22Rv1 (cell line): ENCODE results near the gene MAP1B.

Source experiments
- ZFX ChIP-seq: fragments of 450-650 bp; IDR thresholded peaks from 2 replicates; pipeline ENCODE4 v1.6.1; 2017; ENCODE audit warnings: antibody characterized with exemption, borderline replicate concordance
- TF ChIP-seq, protein P1 (sequence below): fragments of 450-650 bp; IDR thresholded peaks from 2 replicates; pipeline ENCODE4 v1.5.1; 2017; ENCODE audit warnings: mild to moderate bottlenecking

DNA sequence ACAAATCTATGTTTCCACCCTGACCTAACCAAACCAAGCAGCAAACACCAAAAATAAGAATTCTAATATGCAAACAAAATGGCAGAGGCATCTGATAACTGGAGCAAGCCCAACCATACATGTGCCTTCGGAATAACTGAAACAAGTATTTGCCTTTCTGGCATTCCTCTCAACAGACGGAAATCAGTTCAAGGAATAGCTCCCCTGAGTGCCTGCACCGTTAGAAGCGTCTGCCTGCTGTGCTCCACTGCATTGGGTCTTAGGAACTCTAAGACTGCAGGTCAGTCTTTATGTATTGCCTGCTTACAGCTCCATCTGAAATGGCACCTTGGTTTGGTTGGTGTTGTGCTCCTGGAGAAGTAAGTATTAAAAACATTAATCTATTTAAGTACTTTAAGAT lies 114.3 kb downstream of the MAP1B start:
- TF ChIP-seq, protein P1, sequence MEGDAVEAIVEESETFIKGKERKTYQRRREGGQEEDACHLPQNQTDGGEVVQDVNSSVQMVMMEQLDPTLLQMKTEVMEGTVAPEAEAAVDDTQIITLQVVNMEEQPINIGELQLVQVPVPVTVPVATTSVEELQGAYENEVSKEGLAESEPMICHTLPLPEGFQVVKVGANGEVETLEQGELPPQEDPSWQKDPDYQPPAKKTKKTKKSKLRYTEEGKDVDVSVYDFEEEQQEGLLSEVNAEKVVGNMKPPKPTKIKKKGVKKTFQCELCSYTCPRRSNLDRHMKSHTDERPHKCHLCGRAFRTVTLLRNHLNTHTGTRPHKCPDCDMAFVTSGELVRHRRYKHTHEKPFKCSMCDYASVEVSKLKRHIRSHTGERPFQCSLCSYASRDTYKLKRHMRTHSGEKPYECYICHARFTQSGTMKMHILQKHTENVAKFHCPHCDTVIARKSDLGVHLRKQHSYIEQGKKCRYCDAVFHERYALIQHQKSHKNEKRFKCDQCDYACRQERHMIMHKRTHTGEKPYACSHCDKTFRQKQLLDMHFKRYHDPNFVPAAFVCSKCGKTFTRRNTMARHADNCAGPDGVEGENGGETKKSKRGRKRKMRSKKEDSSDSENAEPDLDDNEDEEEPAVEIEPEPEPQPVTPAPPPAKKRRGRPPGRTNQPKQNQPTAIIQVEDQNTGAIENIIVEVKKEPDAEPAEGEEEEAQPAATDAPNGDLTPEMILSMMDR = no peak
- no peak for TF ChIP-seq ZFX
